ENCODE measurements around the gene IFFO2.
A peak's percentile ranks its signal among the peaks of the same experiment; 100 is the strongest.

IFFO2 gene

GRCh38 chr1:18884419-18884717, 72.1 kb downstream of the IFFO2 start:
- DNase-seq (ENCODE audit: low read depth) = no peak
- H3K4me3 ChIP-seq (ENCODE audit: control insufficient read depth, low read depth, low read length) = no peak overlapping the region
- TF ChIP-seq CTCF (IDR thresholded peaks at IDR 0.05; ENCODE audit: control insufficient read depth, insufficient read depth, low read depth, low read length, missing control alignments) = no peak

- peak; percentile 89 for TF ChIP-seq CTCF (IDR thresholded peaks at IDR 0.05; ENCODE audit: control insufficient read depth, insufficient read depth, low read depth, low read length, missing control alignments)
- peak; percentile 27 for DNase-seq (ENCODE audit: low read depth)
- no peak overlapping the region for H3K4me3 ChIP-seq (ENCODE audit: control insufficient read depth, low read depth, low read length)
Observed at GRCh38 chr1:18883636-18884418, 72.6 kb downstream of the IFFO2 start.

- no peak for DNase-seq (ENCODE audit: low read depth)
- H3K4me3 ChIP-seq (ENCODE audit: control insufficient read depth, low read depth, low read length) = no peak overlapping the region
- TF ChIP-seq CTCF (IDR thresholded peaks at IDR 0.05; ENCODE audit: control insufficient read depth, insufficient read depth, low read depth, low read length, missing control alignments) = no peak
Observed at GRCh38 chr1:18883079-18883478, 73.4 kb downstream of the IFFO2 start.

GRCh38 chr1:18882486-18882885, 74.0 kb downstream of the IFFO2 start:
- no peak for DNase-seq (ENCODE audit: low read depth)

GRCh38 chr1:18881642-18882431, 74.6 kb downstream of the IFFO2 start:
- TF ChIP-seq CTCF (IDR thresholded peaks at IDR 0.05; ENCODE audit: control insufficient read depth, insufficient read depth, low read depth, low read length, missing control alignments) = no peak
- no peak for DNase-seq (ENCODE audit: low read depth)
- H3K4me3 ChIP-seq (ENCODE audit: control insufficient read depth, low read depth, low read length) = no peak overlapping the region

More at GRCh38 chr1:18882486-18882885, 74.0 kb downstream of the IFFO2 start:
- no peak overlapping the region for H3K4me3 ChIP-seq (ENCODE audit: control insufficient read depth, low read depth, low read length)
- TF ChIP-seq CTCF (IDR thresholded peaks at IDR 0.05; ENCODE audit: control insufficient read depth, insufficient read depth, low read depth, low read length, missing control alignments) = no peak

- DNase-seq (ENCODE audit: low read depth) = no peak
- TF ChIP-seq CTCF (IDR thresholded peaks at IDR 0.05; ENCODE audit: control insufficient read depth, insufficient read depth, low read depth, low read length, missing control alignments) = no peak
- H3K4me3 ChIP-seq (ENCODE audit: control insufficient read depth, low read depth, low read length) = no peak overlapping the region
Observed at GRCh38 chr1:18881164-18881563, 75.3 kb downstream of the IFFO2 start.
